H1 (cell line): Measurements from ENCODE around the gene VASP. TPM values are rescaled to one million over a fixed set of nuclear protein-coding genes. Genes with fewer than 3 reads are reported as not detected.

Experiments
- E2F6 ChIP-seq: IDR thresholded peaks from 2 replicates; pipeline ENCODE4 v1.6.1; 2012; ENCODE audit warnings: inconsistent platforms
- polyA plus RNA-seq, 7 experiments: library from polyadenylated mRNA; depleted of rRNA in 3 of 7; stranded (reverse) in 5 of 7; unstranded in 2 of 7; fragments of >200 nt in 5 of 7; fragments of 200-250 nt in 2 of 7; gene quantifications; 1 replicate in 5 of 7; 2 replicates in 1 of 7; 4 replicates in 1 of 7; pipeline versions ENCODE4 v1.2.1 to v1.2.3, GENCODE V29; 2011 to 2013; ENCODE audit warnings: missing spikeins in 2 of 7, mixed read lengths in 2 of 7
- total RNA-seq: library from RNA; stranded (reverse); fragmentation: NEBNext Ultra II Directional; extraction: Animal tissue kit (Norgen Biotek cat#: 25700); gene quantifications from 2 replicates; pipeline ENCODE4 v1.2.1, GENCODE V29; 2021

The VASP gene
- total and polyA plus RNA-seq, 2 of the 8 experiments (the other 6 are each of a cell fraction or from before 2014, with no cell fraction given) = 89.7 to 135 TPM

GRCh38 chr19:45473367-45473681, 34.0 kb upstream of the VASP start (continued):
- TF ChIP-seq E2F6 = no peak
